ENCODE measurements around the gene ST8SIA6. TPM values are rescaled to one million over a fixed set of nuclear protein-coding genes. Genes with fewer than 3 reads are reported as not detected.

ST8SIA6 gene
- total and polyA plus RNA-seq, 7 donors = 0.12 to 2.1 (median 1.1) TPM

DNA sequence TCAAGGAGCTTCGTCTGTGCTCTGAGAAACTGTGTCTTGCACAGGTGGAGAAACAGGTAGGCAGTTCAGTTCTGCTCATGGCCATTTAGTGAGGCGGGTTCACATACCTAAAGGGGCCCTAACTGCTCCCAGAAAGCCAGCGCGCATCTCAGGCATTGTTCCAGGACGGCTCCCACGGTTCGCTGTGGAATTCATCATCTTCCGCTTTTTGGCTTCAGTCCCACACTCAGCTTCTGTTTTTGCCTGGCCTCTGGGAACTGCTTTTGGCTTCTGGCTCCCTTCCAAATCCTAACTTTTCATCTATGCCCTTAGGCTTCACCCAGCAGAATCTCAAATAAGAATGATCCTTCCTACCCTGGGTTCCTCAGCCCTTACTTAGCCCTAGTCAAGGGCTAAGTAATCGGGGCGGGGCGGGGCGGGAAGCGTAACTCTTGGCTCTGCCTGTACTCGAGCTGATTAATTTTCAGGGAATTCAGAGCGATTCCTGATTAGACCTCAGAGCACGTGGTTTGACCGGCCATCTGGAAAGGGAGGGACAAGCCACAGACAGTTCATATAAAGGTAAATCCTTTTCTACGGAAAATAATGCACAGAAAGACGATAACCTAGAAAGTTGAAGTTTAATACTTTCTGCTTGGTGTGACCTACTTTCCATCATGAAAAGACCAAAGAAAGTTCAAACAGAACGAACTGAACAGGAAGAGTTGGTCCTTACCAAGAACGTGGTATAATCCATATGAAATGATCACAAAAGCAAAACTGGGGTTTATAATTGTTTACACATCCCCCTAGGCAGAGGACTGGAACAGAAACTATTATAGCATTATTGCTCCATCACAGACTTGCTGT, 105.7 kb downstream of the ST8SIA6 start:
- intact Hi-C loops (cut with DNase I) = no loop called here

DNA sequence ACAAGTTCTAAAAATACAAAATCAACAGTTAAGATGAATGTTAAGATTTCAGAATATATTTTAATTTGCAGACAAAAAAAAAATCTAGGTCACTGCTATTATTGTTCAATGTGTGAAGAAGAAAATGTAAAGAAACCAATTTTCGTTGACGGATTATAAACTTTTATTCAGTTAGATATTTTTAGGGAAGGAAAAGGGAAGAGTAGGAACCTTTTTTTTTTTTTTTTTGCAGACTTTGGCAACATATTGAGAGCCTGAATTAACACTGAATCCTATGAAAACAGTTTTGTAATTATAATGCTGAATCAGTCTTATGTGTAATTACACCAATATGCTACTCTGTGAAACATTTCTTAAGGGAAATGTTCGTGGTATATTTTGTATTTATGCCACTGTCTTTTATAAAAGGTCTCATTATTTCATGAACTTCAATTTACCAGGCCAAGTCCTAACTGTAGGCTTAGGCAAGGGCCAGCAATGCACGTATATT, 106.3 kb downstream of the ST8SIA6 start:
- H3K4me3 ChIP-seq = peak overlapping the region; percentile 6
- no peak for ATAC-seq
- H3K27me3 ChIP-seq (ENCODE audit: insufficient read depth in 3 of 3, low read length in 2 of 3) = no peaks in the 10 kb centered on the region
- intact Hi-C loops (cut with DNase I) = no loop called here
- no peak overlapping the region for H3K27ac ChIP-seq
- H3K36me3 ChIP-seq (ENCODE audit: insufficient read depth in 1 of 2, low read depth in 1 of 2) = no peaks in the 10 kb centered on the region
- no peak for DNase-seq
- TF ChIP-seq, protein P1, sequence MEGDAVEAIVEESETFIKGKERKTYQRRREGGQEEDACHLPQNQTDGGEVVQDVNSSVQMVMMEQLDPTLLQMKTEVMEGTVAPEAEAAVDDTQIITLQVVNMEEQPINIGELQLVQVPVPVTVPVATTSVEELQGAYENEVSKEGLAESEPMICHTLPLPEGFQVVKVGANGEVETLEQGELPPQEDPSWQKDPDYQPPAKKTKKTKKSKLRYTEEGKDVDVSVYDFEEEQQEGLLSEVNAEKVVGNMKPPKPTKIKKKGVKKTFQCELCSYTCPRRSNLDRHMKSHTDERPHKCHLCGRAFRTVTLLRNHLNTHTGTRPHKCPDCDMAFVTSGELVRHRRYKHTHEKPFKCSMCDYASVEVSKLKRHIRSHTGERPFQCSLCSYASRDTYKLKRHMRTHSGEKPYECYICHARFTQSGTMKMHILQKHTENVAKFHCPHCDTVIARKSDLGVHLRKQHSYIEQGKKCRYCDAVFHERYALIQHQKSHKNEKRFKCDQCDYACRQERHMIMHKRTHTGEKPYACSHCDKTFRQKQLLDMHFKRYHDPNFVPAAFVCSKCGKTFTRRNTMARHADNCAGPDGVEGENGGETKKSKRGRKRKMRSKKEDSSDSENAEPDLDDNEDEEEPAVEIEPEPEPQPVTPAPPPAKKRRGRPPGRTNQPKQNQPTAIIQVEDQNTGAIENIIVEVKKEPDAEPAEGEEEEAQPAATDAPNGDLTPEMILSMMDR (IDR thresholded peaks at IDR 0.05) = no peak
- 34 to 54% (median 35%) methylated on average over 4 of the region's 4 CpGs for whole genome bisulfite sequencing, 3 donors
- no peaks in the 10 kb centered on the region for H3K9me3 ChIP-seq
- H3K4me1 ChIP-seq = no peaks in the 10 kb centered on the region

More for the DNA sequence above, 105.7 kb downstream of the ST8SIA6 start:
- 5 to 22% (median 11%) methylated on average over 21 of the region's 21 CpGs for WGBS, 3 donors
- H3K27ac ChIP-seq = no peak overlapping the region
- no peaks in the 10 kb centered on the region for H3K36me3 ChIP-seq (ENCODE audit: insufficient read depth in 1 of 2, low read depth in 1 of 2)
- no peaks in the 10 kb centered on the region for H3K9me3 ChIP-seq
- TF ChIP-seq, protein P1 (IDR thresholded peaks at IDR 0.05) = no peak
- peak overlapping the region; percentile 6 for H3K4me3 ChIP-seq
- ATAC-seq (peak in 3 of 4 donors; percentile 47 to 64 (median 61)), DNase-seq (peak; percentile 57 to 60)
- no peaks in the 10 kb centered on the region for H3K4me1 ChIP-seq
- no peaks in the 10 kb centered on the region for H3K27me3 ChIP-seq (ENCODE audit: insufficient read depth in 3 of 3, low read length in 2 of 3)

GRCh38 chr10:17344206-17344605, 110.2 kb downstream of the ST8SIA6 start:
- TF ChIP-seq, protein P1 (IDR thresholded peaks at IDR 0.05) = no peak
- intact Hi-C loops (cut with DNase I) = no loop called here
- Histone ChIP-seq H3K4me1 (no peaks in the 10 kb centered on the region), H3K36me3 (ENCODE audit: insufficient read depth in 1 of 2, low read depth in 1 of 2) (no peaks in the 10 kb centered on the region), H3K27ac (no peak overlapping the region), H3K9me3 (no peaks in the 10 kb centered on the region), H3K27me3 (ENCODE audit: insufficient read depth in 3 of 3, low read length in 2 of 3) (no peaks in the 10 kb centered on the region), H3K4me3 (no peak overlapping the region)
- DNase-seq (no peak), ATAC-seq (no peak)
- 62 to 64% (median 64%) methylated on average over 4 of the region's 4 CpGs for WGBS, 3 donors

DNA sequence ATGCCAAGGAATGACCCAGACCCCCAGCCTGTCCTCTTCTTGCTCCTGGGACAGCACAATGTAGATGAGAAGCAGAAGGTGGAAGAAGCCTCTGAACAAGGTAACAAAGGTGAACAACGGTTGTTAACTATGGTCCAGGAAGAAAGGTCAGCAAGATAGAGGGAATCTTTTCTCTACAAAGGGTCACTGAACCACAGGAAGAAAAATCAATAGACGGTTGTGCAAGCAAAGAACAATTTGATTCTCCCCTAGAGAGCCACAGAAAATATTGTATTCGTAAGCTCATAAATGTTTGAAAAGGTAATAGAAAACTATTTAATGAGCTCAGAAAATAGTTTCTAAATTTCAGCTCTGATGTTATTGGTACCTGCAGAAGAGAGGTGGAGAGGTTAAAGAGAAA, 111.3 kb downstream of the ST8SIA6 start:
- DNase-seq (no peak), ATAC-seq (no peak)
- H3K9me3 ChIP-seq = no peaks in the 10 kb centered on the region
- intact Hi-C loops (cut with DNase I) = no loop called here
- no peaks in the 10 kb centered on the region for H3K27me3 ChIP-seq (ENCODE audit: insufficient read depth in 3 of 3, low read length in 2 of 3)
- no peak overlapping the region for H3K4me3 ChIP-seq
- no peaks in the 10 kb centered on the region for H3K4me1 ChIP-seq
- TF ChIP-seq, protein P1 (IDR thresholded peaks at IDR 0.05) = no peak
- 71 to 73% (median 72%) methylated on average over 3 of the region's 3 CpGs for WGBS, 3 donors
- H3K36me3 ChIP-seq (ENCODE audit: insufficient read depth in 1 of 2, low read depth in 1 of 2) = no peaks in the 10 kb centered on the region
- H3K27ac ChIP-seq = no peak overlapping the region
